Measurements from ENCODE around the gene LRRC4C. TPM values are rescaled to one million over a fixed set of nuclear protein-coding genes. Genes with fewer than 3 reads are reported as not detected.

Gene LRRC4C
- total and polyA plus RNA-seq, 12 donors = 0.15 to 0.93 (median 0.40) TPM

DNA sequence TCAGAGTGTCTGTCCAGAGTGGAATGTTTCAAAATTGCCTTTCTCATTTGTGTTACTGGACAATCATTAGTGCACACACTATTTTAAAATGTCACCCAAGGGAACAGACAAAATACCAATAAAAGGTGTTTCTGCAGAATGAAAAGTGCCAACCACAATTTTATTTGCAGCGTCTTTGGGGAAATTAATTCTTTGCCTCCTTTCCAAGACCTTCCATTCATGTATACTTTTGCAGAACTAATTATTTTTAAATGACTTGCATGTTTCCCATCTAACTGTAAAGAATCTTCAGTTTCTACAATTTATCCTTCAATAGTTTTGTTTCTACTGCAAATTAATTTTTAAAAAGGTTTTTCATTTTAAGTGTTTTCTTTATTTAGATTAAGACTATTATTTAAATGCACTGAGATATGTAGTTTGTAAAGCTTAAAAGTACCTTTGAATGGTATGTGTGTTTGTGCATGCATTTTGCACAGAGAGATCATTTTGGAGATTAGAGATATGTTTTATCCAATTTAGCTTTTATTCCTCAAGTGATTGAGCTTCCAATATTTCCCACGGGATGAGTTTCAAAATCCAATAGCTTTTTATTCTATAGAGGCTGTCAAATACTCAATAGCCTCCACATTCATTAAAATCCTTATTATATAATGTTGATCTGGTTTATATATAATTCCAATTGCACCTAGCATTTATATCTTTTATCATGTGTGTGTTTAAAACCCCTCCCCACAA, 1235.7 kb downstream of the LRRC4C start:
- no peaks in the 10 kb centered on the region for H3K36me3 ChIP-seq
- 83 to 87% methylated on average over 2 of the region's 2 CpGs for WGBS, 2 donors
- TF ChIP-seq, protein P1, sequence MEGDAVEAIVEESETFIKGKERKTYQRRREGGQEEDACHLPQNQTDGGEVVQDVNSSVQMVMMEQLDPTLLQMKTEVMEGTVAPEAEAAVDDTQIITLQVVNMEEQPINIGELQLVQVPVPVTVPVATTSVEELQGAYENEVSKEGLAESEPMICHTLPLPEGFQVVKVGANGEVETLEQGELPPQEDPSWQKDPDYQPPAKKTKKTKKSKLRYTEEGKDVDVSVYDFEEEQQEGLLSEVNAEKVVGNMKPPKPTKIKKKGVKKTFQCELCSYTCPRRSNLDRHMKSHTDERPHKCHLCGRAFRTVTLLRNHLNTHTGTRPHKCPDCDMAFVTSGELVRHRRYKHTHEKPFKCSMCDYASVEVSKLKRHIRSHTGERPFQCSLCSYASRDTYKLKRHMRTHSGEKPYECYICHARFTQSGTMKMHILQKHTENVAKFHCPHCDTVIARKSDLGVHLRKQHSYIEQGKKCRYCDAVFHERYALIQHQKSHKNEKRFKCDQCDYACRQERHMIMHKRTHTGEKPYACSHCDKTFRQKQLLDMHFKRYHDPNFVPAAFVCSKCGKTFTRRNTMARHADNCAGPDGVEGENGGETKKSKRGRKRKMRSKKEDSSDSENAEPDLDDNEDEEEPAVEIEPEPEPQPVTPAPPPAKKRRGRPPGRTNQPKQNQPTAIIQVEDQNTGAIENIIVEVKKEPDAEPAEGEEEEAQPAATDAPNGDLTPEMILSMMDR (IDR thresholded peaks at IDR 0.05) = no peak
- H3K9me3 ChIP-seq = no peaks in the 10 kb centered on the region
- ATAC-seq (no peak), DNase-seq (no peak)
- H3K27ac ChIP-seq = no peak overlapping the region
- intact Hi-C loops (cut with DNase I) = no loop called here
- H3K4me1 ChIP-seq = no peaks in the 10 kb centered on the region
- H3K4me3 ChIP-seq = no peak overlapping the region
- H3K27me3 ChIP-seq = no peaks in the 10 kb centered on the region

DNA sequence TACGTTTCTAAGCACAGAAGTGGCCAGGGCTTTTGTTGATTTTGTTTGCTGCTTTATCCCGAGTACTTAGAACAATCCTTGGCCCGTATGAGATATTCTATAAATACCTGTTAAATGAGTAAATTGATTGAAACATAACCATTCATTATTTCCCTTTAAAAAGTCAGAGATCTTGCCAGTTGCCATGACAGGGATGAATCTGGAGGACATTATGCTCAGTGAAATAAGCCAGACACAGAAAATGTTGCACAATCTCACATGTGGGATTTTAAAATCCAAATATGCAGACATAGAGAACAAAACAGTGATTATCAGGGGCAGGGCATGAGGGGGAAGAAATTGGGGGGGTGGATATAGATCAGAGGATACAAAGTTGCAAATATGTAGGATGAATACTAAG, 1240.1 kb downstream of the LRRC4C start:
- TF ChIP-seq, protein P1 (IDR thresholded peaks at IDR 0.05) = no peak
- H3K9me3 ChIP-seq = no peaks in the 10 kb centered on the region
- H3K36me3 ChIP-seq = no peaks in the 10 kb centered on the region
- H3K27ac ChIP-seq = no peak overlapping the region
- ATAC-seq (peak in 1 of 8 donors; percentile 29), DNase-seq (no peak)
- H3K4me3 ChIP-seq = no peak overlapping the region
- 64 to 69% methylated on average over 3 of the region's 3 CpGs for WGBS, 2 donors
- intact Hi-C loops (cut with DNase I) = no loop called here
- H3K27me3 ChIP-seq = no peaks in the 10 kb centered on the region
- H3K4me1 ChIP-seq = no peaks in the 10 kb centered on the region

DNA sequence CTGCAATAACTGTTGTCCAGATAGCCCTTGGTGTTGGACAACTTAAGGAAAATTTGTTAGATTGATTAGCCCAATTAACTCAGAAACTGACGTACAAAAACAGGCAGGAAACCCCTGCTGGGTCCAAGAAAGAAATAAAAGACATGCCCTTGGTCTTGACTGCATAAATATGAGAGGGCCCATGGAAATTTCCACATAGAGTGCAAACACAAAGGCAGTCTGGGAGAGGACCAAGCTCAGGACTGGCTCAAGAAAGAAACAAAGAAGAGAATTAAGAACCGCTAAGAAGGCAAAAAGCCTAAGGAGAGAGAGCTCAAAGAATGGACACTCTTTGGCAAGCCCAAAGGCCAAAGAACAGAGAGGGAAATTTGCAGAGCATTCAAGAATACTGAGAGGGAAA, 1243.9 kb downstream of the LRRC4C start:
- Histone ChIP-seq H3K27me3 (no peaks in the 10 kb centered on the region), H3K4me3 (no peak overlapping the region), H3K36me3 (no peaks in the 10 kb centered on the region), H3K4me1 (no peaks in the 10 kb centered on the region), H3K9me3 (no peaks in the 10 kb centered on the region), H3K27ac (no peak overlapping the region)
- ATAC-seq (peak in 1 of 8 donors; percentile 20), DNase-seq (no peak)
- intact Hi-C loops (cut with DNase I) = no loop called here
- 73 to 74% methylated on average over 2 of the region's 2 CpGs for WGBS, 2 donors
- TF ChIP-seq, protein P1 (IDR thresholded peaks at IDR 0.05) = no peak

DNA sequence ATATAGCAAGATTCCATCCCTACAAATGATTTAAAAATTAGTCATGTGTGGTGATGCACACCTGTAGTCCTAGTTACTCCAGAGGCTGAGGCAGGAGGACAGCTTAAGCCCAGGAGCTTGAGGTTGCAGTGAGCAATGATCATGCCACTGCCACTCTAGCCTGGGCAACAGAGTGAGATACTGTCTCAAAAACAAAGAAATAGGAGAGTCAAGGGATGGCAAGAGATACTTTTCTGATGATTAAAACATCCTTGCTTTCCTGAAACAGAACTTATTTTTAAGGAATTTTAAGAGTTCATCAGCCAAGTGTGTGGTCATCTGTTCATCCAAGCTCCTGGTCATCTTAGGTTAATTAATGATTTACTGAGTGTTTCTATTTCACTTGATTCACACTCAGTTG, 1252.0 kb downstream of the LRRC4C start:
- Histone ChIP-seq H3K27me3 (no peaks in the 10 kb centered on the region), H3K36me3 (no peaks in the 10 kb centered on the region)

More for the DNA sequence above, 1252.0 kb downstream of the LRRC4C start:
- Histone ChIP-seq H3K4me3 (no peak overlapping the region), H3K9me3 (no peaks in the 10 kb centered on the region), H3K4me1 (no peaks in the 10 kb centered on the region), H3K27ac (no peak overlapping the region)
- ATAC-seq (no peak), DNase-seq (no peak)
- intact Hi-C loops (cut with DNase I) = no loop called here
- TF ChIP-seq, protein P1 (IDR thresholded peaks at IDR 0.05) = no peak
